GM12801 (cell line): Measurements from ENCODE around the gene LYPLA2.

ENCODE experiments used
- TF ChIP-seq, protein P1 (sequence below): IDR thresholded peaks from one replicate; pipeline ENCODE4 v1.5.1; 2011; ENCODE audit warnings: control low read depth; ENCODE audit not compliant: insufficient read length; ENCODE audit errors: extremely low read depth

Gene LYPLA2

DNA sequence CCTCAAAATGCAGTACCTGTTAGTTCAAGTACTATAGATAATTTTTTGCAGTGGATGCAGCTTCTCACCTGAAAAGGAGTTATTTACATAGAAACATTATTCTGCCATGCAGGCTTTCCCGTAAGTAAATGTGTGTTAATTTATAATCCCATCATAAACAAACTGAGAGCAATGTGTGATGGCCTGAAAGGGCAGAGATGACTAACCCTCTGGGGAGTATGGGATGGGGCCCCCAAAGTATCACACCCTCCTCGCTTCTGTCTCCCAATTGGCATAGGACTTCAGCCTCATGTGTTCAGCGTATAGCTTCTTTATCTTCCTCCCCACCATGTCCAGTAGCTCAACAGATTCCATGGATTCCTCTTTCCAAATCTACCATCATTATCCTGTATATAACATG lies 26.7 kb downstream of the LYPLA2 start:
- TF ChIP-seq, protein P1, sequence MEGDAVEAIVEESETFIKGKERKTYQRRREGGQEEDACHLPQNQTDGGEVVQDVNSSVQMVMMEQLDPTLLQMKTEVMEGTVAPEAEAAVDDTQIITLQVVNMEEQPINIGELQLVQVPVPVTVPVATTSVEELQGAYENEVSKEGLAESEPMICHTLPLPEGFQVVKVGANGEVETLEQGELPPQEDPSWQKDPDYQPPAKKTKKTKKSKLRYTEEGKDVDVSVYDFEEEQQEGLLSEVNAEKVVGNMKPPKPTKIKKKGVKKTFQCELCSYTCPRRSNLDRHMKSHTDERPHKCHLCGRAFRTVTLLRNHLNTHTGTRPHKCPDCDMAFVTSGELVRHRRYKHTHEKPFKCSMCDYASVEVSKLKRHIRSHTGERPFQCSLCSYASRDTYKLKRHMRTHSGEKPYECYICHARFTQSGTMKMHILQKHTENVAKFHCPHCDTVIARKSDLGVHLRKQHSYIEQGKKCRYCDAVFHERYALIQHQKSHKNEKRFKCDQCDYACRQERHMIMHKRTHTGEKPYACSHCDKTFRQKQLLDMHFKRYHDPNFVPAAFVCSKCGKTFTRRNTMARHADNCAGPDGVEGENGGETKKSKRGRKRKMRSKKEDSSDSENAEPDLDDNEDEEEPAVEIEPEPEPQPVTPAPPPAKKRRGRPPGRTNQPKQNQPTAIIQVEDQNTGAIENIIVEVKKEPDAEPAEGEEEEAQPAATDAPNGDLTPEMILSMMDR = no peak

DNA sequence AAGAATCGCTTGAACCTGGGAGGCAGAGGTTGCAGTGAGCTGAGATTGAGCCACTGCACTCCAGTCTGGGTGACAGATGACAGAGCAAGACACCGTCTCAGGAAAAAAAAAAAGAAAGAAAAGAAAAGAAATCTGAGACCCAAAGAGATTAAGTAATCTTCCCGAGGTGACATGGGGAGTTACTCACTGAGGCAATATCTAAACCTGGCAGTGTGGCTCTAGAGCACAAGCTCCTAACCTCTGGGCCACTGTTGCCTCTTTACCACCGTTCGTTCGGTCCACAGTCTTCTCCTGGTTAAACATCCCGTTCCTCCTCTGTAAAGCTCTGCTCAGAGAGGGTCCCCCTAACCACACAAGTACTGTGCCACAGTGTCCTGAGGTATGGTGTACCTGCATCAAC lies 32.8 kb downstream of the LYPLA2 start:
- TF ChIP-seq, protein P1 = no peak

DNA sequence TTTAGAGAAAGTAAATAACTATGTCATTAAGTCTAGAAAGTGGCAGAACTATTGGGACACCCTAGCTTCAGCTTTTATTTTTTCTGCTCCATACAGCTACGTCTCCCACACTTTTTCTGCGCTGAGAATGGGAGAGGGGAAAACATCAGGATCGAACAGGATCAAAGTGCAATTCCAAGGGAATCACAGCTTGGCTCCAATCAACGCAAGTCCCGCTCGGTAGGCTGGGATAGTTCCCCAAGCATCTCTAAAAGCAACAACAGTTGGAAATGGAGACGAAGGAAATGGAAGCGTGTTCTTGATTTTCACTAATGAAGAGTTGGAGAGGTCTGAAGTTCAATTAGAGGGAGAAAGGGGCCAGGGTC lies 33.7 kb downstream of the LYPLA2 start:
- TF ChIP-seq, protein P1 = no peak

DNA sequence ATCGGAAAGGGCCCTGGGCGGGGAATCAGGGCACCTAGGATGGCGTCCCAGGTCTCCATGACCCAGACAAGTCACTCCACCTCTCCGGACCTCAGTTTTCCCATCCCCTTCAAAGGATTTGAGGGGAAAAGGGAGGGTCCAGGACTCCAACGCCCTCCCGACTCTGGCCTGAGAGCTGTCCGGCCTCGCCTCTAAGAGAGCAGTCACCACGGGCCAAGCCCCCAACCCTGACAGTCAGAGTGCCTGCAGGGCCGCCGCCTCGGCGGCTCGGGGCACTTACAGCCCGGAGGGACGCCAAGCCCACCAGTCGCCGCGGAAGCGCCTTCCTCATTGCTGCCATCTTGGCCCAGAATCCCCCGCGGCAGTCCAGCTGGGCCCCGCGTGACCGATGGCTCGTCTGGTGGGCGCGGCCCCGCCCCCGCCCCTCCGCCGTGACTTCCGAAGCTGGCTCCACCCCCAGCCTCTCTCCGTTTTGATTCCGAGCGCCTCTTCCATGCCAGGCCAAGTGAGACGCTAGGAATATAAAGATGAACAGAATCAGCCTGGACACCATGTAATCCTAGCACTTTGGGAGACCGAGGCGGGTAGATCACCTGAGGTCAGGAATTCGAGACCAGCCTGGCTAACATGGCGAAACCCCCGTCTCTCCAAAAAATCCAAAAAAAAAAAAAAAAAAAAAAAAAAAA lies 34.3 kb downstream of the LYPLA2 start, which contains the start of gene HMGCL:
Gene HMGCL (minus strand): TSS at position 354 of the 686 bp plus-strand sequence. CDS start 14 bp downstream, at position 340.
- TF ChIP-seq, protein P1 = no peak

DNA sequence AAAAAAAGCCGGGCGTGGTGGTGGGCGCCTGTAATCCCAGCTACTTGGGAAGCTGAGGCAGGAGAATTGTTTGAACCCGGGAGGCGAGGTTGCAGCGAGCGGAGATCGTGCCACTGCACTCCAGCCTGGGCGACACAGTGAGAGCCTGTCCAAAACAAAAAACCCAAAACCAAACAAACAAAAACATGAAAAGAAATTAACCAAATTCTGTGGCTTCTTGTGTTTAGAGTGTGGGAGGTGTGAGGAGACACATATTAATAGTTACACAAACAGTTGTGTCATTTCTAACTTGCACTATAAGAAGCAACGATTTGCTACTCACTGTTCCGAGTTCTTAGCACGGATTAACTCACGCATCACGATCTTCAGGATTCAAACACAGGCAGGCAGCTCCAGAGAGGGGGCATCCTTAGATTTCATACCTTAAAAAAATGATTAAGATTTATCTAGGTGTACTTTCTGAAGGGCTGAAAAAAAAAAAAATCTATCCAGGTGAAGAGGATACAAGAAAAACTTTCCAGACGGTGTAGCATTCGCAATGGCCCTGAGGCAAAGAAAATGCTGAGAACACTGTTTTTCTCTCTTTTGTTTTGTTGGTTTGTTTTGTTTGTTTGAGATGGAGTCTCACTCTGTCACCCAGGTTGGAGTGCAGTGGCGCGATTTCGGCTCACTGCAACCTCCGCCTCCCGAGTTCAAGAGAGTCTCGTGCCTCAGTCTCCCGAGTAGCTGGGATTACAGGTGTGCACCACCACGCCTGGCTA lies 35.0 kb downstream of the LYPLA2 start:
- TF ChIP-seq, protein P1 = no peak

DNA sequence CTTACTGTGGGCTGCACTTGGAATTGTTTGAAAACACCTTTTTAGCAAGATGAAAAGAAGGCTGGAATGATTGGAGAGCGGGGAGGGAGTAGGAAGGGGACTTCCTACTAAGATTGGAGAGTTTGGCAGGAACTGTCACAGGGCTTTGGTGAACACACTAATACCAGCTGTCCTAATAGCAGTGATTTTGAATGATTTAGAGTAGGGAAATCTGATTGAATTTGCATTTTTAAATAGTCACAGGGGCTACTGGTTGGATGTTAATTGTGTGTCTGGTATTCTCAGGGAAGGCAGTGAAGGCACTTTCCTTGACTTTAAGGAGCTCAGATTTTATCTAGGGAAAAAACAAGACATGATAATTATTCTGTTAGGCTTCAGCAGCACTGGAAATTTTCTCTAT lies 36.8 kb downstream of the LYPLA2 start:
- TF ChIP-seq, protein P1 = no peak

DNA sequence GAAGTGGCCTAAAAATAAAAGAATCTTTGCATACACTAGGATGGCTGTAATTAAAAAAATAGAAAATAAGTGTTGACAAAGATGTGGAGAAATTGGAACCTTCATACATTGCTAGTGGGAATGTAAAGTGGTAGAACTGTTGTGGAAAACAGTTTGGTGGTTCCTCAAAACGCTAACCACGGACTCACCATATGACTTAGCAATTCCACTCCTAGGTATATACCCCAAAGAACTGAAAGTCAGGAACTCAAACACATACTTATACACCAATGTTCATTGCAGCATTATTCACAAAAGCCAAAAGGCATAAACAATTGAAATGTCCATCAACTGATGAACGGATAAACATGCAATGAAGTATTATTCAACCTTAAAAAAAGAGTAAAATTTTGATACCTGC lies 45.1 kb downstream of the LYPLA2 start:
- TF ChIP-seq, protein P1 = no peak
